ENCODE measurements around the gene FAM120A. TPM values are rescaled to one million over a fixed set of nuclear protein-coding genes. Genes with fewer than 3 reads are reported as not detected.
A peak's percentile ranks its signal among the peaks of the same experiment; 100 is the strongest.

FAM120A gene
- total RNA-seq, 2 donors from 2014 or later: 76.9 to 83.6 TPM

- no peaks in the 10 kb centered on the region for H3K27me3 Mint-ChIP-seq
- DNase-seq (peak; percentile 99 to 100 (median 100)), ATAC-seq (peak; percentile 98)
- no peaks in the 10 kb centered on the region for H3K9me3 ChIP-seq (ENCODE audit: control insufficient read depth, low read length, poor library complexity, severe bottlenecking)
- H3K4me1 Mint-ChIP-seq: peaks cover 24% of the 10 kb centered on the region
- peaks cover 4% of the 10 kb centered on the region for H3K36me3 Mint-ChIP-seq (ENCODE audit: low read depth)
- H3K27ac Mint-ChIP-seq: peak overlapping the region; percentile 91
- H3K4me3 Mint-ChIP-seq: peak overlapping the region; percentile 90
These were observed 115.2 kb downstream of the FAM120A start for GRCh38 chr9:93566408-93567270.

GRCh38 chr9:93567271-93567959, 115.9 kb downstream of the FAM120A start:
- Mint-ChIP-seq H3K4me1 (peaks cover 26% of the 10 kb centered on the region), H3K4me3 (peak overlapping the region; percentile 90), H3K27me3 (no peaks in the 10 kb centered on the region), H3K36me3 (ENCODE audit: low read depth) (peaks cover 4% of the 10 kb centered on the region), H3K27ac (peak overlapping the region; percentile 91)
- H3K9me3 ChIP-seq (ENCODE audit: control insufficient read depth, low read length, poor library complexity, severe bottlenecking): no peaks in the 10 kb centered on the region
- ATAC-seq (no peak), DNase-seq (no peak)

- H3K4me3 Mint-ChIP-seq: no peak overlapping the region
- peaks cover 4% of the 10 kb centered on the region for H3K36me3 Mint-ChIP-seq (ENCODE audit: low read depth)
- H3K27me3 Mint-ChIP-seq: no peaks in the 10 kb centered on the region
- DNase-seq (no peak), ATAC-seq (no peak)
- H3K9me3 ChIP-seq (ENCODE audit: control insufficient read depth, low read length, poor library complexity, severe bottlenecking): no peaks in the 10 kb centered on the region
- H3K27ac Mint-ChIP-seq: peak overlapping the region; percentile 91
- peaks cover 27% of the 10 kb centered on the region for H3K4me1 Mint-ChIP-seq
These were observed 116.7 kb downstream of the FAM120A start for GRCh38 chr9:93568169-93568568.

DNA sequence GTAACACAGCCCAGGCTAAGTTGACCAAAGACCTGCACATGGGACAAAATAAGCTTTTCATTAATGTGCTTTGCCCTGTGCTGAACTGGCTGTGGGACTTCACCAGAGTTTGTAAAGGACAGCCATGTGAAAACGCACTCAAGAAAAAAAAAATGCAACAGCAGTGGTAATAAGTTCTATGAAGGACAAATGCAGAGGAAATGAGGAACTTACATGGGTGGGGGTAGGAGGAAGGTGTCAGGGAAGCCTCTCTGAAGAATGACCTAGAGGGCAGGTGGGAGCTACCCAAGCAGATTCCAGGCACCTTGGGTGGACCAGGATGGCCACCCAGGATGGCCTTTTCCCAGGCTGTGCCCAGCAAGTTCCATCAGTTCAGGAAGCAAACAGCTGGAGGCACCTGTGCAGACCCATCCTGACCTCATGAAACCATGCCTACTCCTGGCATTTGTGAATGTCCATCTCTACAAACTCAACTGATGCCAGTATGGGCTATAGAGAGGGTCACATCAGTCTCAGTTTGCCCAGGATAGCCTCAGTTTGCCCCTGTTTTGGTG, 118.2 kb downstream of the FAM120A start:
- DNase-seq: no peak
- Mint-ChIP-seq H3K36me3 (ENCODE audit: low read depth) (peaks cover 2% of the 10 kb centered on the region), H3K4me3 (no peak overlapping the region), H3K4me1 (peaks cover 31% of the 10 kb centered on the region), H3K27ac (no peak overlapping the region), H3K27me3 (no peaks in the 10 kb centered on the region)
- no peaks in the 10 kb centered on the region for H3K9me3 ChIP-seq (ENCODE audit: control insufficient read depth, low read length, poor library complexity, severe bottlenecking)
- ATAC-seq: no peak

DNA sequence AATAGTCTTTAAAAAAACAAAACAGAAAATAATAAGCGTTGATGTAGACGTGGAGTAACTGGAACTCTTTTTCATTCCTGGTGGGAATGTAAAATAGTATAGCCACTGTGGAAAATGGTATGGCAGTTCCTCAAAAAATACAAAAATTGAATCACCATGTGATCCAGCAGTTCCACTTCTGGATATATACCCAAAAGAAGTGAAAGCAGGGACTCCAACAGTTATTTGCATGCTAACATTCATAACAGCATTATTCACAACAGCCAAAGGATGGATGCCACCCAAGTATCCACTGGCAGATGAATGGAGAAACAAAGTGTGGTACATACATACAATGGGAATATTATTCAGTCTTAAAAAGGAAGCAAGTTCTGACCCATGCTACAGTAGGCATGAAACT, 120.7 kb downstream of the FAM120A start:
- peaks cover 23% of the 10 kb centered on the region for H3K4me1 Mint-ChIP-seq
- DNase-seq (no peak), ATAC-seq (no peak)
- H3K9me3 ChIP-seq (ENCODE audit: control insufficient read depth, low read length, poor library complexity, severe bottlenecking): no peaks in the 10 kb centered on the region
- no peaks in the 10 kb centered on the region for H3K27me3 Mint-ChIP-seq
- H3K36me3 Mint-ChIP-seq (ENCODE audit: low read depth): peaks cover 2% of the 10 kb centered on the region
- no peak overlapping the region for H3K4me3 Mint-ChIP-seq
- H3K27ac Mint-ChIP-seq: peak overlapping the region; percentile 37

- H3K27me3 Mint-ChIP-seq: no peaks in the 10 kb centered on the region
- H3K4me3 Mint-ChIP-seq: peak overlapping the region; percentile 52
- no peaks in the 10 kb centered on the region for H3K9me3 ChIP-seq (ENCODE audit: control insufficient read depth, low read length, poor library complexity, severe bottlenecking)
- H3K36me3 Mint-ChIP-seq (ENCODE audit: low read depth): peaks cover 2% of the 10 kb centered on the region
- peaks cover 21% of the 10 kb centered on the region for H3K4me1 Mint-ChIP-seq
- ATAC-seq: no peak
- peak overlapping the region; percentile 37 for H3K27ac Mint-ChIP-seq
- no peak for DNase-seq
These were observed 121.4 kb downstream of the FAM120A start for GRCh38 chr9:93572636-93573515.

- Mint-ChIP-seq H3K27ac (no peak overlapping the region), H3K4me3 (peak overlapping the region; percentile 52), H3K36me3 (ENCODE audit: low read depth) (peaks cover 2% of the 10 kb centered on the region), H3K4me1 (peaks cover 26% of the 10 kb centered on the region), H3K27me3 (no peaks in the 10 kb centered on the region)
- no peak for ATAC-seq
- no peaks in the 10 kb centered on the region for H3K9me3 ChIP-seq (ENCODE audit: control insufficient read depth, low read length, poor library complexity, severe bottlenecking)
- no peak for DNase-seq
These were observed 122.0 kb downstream of the FAM120A start for GRCh38 chr9:93573516-93573828.

- H3K4me1 Mint-ChIP-seq: peaks cover 28% of the 10 kb centered on the region
- peak overlapping the region; percentile 90 for H3K4me3 Mint-ChIP-seq
- H3K36me3 Mint-ChIP-seq (ENCODE audit: low read depth): peaks cover 2% of the 10 kb centered on the region
- H3K27me3 Mint-ChIP-seq: no peaks in the 10 kb centered on the region
- DNase-seq (no peak), ATAC-seq (no peak)
- peak overlapping the region; percentile 91 for H3K27ac Mint-ChIP-seq
- H3K9me3 ChIP-seq (ENCODE audit: control insufficient read depth, low read length, poor library complexity, severe bottlenecking): no peaks in the 10 kb centered on the region
These were observed 122.8 kb downstream of the FAM120A start for GRCh38 chr9:93574091-93574899.

DNA sequence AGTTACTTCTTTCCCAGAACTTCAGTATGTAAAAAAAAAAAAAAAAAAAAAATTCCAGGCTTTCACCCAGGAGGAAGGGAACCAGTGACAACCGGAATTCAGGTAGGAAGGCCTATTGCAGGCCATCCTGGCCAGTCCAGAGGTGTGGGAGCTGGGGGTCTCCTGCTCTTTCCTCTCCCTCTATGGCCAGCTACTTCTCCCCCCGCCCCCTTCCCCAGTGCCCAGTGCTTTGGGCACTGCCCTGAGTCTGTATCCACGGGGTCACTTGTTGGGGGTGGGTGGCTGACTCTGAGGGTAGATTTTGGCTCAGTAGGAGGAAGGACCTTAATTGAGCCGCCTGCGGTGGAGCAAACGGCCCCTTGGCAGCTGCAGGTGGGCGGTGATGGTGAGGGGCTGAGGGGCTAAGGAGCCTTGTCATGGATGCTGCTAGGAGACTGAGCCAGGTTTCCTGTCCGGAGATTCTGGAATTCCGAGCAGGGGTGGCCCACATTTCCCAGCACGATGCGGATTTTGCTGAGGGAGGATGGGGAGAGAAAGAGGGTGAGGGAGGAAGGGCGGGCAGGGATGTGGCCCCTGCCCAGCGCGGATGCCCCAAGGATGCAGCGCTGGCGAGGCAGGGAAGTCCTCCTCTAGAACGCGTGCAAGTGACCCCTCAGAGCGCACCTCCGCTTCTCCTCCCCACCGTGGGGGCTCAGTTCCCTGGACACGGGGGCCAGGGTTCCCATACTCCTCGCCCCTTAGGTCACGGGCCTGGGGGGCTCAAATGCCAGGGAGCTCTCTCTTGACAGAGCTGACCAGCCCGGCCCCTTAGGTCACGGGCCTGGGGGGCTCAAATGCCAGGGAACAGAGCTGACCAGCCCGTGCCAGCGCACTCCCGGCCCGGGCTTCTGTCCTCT, 123.7 kb downstream of the FAM120A start:
- Mint-ChIP-seq H3K27me3 (no peaks in the 10 kb centered on the region), H3K4me3 (peak overlapping the region; percentile 90), H3K4me1 (peaks cover 34% of the 10 kb centered on the region), H3K27ac (peak overlapping the region; percentile 91), H3K36me3 (ENCODE audit: low read depth) (no peaks in the 10 kb centered on the region)
- H3K9me3 ChIP-seq (ENCODE audit: control insufficient read depth, low read length, poor library complexity, severe bottlenecking): no peaks in the 10 kb centered on the region
- ATAC-seq: no peak
- no peak for DNase-seq

GRCh38 chr9:93575796-93576257, 124.3 kb downstream of the FAM120A start:
- peak overlapping the region; percentile 91 for H3K27ac Mint-ChIP-seq
- peaks cover 40% of the 10 kb centered on the region for H3K4me1 Mint-ChIP-seq
- H3K27me3 Mint-ChIP-seq: no peaks in the 10 kb centered on the region
- no peaks in the 10 kb centered on the region for H3K9me3 ChIP-seq (ENCODE audit: control insufficient read depth, low read length, poor library complexity, severe bottlenecking)
- peak; percentile 21 to 41 (median 39) for DNase-seq
- H3K4me3 Mint-ChIP-seq: peak overlapping the region; percentile 90
- no peaks in the 10 kb centered on the region for H3K36me3 Mint-ChIP-seq (ENCODE audit: low read depth)
- ATAC-seq: peak; percentile 53

GRCh38 chr9:93576258-93577077, 125.0 kb downstream of the FAM120A start, which contains the start of gene PHF2:
Gene PHF2 (plus strand): TSS chr9:93576584. CDS start chr9:93576774, 190 bp downstream.
- peak within 1 kb of the TSS; percentile 90 for H3K4me3 Mint-ChIP-seq
- DNase-seq: peak in 2 of 3 donors; percentile 23 to 29

More at GRCh38 chr9:93576258-93577077, 125.0 kb downstream of the FAM120A start, which contains the start of gene PHF2:
- Mint-ChIP-seq H3K36me3 (ENCODE audit: low read depth) (no peaks in the 10 kb centered on the region), H3K27ac (peak within 1 kb of the TSS; percentile 91), H3K27me3 (no peaks in the 10 kb centered on the region), H3K4me1 (peaks cover 45% of the 10 kb centered on the region)
- ATAC-seq: peak; percentile 73
- no peaks in the 10 kb centered on the region for H3K9me3 ChIP-seq (ENCODE audit: control insufficient read depth, low read length, poor library complexity, severe bottlenecking)
